NK-92 (cell line): ENCODE measurements around the gene OSBPL10.
"Not testable (repeated sequence)": the region's sequence is repeated elsewhere in the genome, so short reads cannot be mapped to it uniquely, and the experiment has no call there.

Experiments used
- DNase-seq: peaks from one replicate; lab custom pipeline; 2025; ENCODE audit not compliant: unreplicated experiment; lab: John Stamatoyannopoulos, UW

OSBPL10 gene

GRCh38 chr3:31783851-31784250 is 197.2 kb downstream of the OSBPL10 start:
- not testable (repeated sequence) for DNase-seq

DNA sequence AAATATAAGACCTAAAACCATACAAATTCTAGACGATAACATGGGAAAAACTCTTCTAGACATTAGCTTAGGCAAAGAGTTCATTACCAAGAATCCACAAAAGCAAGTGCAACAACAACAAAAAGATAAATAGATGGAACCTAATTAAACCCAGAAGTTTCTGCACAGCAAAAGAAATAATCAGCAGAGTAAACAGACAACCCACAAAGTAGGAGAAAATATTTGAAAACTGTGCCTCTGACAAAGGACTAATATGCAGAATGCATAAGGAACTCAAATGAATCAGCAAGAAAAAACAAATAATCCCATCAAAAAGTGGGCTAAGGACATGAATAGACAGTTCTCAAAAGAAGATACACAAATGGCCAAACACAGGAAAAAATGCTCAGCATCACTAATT is 198.8 kb downstream of the OSBPL10 start:
- not testable (repeated sequence) for DNase-seq

DNA sequence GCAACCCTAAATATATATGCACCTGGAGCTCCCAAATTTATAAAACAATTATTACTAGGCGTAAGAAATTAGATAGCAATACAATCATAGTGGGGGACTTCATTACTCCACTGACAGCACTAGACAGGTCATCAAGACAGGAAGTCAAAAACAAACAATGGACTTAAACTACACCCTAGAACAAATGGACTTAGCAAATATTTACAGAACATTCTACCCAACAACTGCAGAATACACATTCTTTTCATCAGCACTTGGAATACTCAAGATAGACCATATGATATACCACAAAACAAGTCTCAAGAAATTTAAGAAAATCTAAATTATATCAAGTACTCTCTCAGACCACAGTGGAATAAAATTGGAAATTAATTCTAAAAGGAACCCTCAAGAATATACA is 201.5 kb downstream of the OSBPL10 start:
- no peak for DNase-seq

DNA sequence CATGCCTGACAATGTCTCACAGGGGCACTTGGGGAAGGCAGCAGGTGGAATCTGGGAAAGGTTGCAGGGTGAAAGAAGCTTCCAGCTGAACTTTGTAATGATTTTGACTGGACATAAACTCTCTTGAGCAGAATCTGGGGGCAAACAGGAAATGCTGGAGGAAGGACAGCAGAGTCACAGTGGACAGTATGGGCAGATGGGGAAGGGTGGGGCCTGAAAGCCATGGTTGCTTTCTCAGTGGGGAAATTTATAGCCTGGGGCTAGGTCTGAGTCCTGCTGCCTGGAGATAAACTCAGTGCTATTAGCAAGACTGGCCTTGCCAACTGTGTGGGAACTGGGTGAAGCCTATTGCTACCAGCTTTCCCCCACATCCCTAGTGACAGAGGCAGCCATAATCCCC is 203.2 kb downstream of the OSBPL10 start:
- DNase-seq = no peak

- DNase-seq = no peak
Measured at GRCh38 chr3:31777092-31777491, 204.0 kb downstream of the OSBPL10 start.

GRCh38 chr3:31776016-31776415 is 205.0 kb downstream of the OSBPL10 start:
- no peak for DNase-seq

GRCh38 chr3:31775383-31775782 is 205.7 kb downstream of the OSBPL10 start:
- DNase-seq = no peak

GRCh38 chr3:31772758-31773473 is 208.1 kb downstream of the OSBPL10 start:
- DNase-seq = no peak

GRCh38 chr3:31772272-31772671 is 208.8 kb downstream of the OSBPL10 start:
- no peak for DNase-seq

GRCh38 chr3:31770822-31771326 is 210.2 kb downstream of the OSBPL10 start:
- DNase-seq = no peak

DNA sequence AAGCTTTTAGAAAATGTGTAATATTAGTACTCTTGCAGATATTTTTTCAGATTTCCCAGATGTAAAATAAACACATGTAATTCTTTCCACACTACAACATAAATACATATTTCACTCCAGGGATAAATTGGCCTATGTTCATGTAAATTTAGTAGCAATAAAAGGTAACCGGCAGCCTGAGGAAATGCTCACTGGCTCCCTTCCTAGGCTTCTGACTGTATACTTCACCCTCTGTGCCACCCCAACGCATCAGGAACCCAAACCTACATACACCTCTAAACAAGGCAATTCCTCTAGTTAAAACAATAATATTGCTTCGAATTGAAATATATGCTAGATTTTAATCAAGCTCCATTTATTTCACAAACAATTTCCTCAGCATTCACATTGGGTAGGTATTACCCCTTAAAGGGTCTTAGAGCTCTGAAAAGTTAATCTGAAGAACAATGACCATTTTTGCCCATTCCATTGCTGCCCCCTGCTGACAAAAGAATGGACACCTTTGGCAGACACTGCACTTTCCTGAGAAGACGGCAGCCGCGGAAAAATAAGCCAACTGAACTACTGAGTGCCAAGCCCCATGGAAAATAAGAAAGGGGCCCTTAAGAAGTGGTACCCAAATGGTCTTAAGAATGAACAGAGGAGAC is 212.5 kb downstream of the OSBPL10 start:
- DNase-seq = no peak

GRCh38 chr3:31767920-31768319 is 213.1 kb downstream of the OSBPL10 start:
- no peak for DNase-seq

DNA sequence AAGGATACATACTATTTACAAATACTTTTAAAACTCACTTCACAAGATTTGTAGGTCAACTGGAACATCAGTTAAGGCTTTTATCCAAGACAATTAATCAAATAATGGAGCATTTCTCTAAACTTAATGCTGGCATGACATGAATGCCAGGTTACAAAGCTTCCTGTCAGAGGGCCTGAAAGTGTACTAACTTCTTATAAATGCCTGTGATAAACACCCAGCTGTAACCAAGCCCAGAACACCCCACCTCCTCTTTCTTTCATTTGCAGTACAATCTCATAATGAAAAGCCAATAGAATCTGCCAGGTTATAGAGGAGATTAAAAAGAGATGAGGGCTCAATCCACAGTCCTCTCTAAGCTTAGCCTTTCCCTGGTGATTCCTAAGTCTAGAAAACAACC is 214.4 kb downstream of the OSBPL10 start:
- DNase-seq = no peak

- no peak for DNase-seq
Measured at GRCh38 chr3:31765871-31766270, 215.2 kb downstream of the OSBPL10 start.

DNA sequence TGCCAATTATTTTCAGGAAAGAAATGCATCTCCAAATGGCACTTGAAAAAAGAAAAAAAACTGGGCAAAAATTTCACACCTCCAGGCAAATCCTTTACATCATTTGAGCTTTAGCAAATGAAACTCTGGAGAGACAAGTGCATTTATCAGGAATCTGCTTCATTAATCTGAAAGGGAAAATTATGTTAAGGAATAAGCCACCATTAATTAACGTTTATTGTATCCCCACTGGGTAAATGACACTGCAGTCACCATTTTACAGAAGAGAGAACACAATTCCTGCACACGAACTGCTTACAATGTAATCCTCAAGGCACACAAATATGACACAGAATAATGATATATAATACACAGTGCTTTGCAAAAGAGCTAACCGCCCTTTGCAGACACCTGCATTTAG is 217.3 kb downstream of the OSBPL10 start:
- no peak for DNase-seq

GRCh38 chr3:31762888-31763351 is 218.1 kb downstream of the OSBPL10 start:
- DNase-seq = no peak

DNA sequence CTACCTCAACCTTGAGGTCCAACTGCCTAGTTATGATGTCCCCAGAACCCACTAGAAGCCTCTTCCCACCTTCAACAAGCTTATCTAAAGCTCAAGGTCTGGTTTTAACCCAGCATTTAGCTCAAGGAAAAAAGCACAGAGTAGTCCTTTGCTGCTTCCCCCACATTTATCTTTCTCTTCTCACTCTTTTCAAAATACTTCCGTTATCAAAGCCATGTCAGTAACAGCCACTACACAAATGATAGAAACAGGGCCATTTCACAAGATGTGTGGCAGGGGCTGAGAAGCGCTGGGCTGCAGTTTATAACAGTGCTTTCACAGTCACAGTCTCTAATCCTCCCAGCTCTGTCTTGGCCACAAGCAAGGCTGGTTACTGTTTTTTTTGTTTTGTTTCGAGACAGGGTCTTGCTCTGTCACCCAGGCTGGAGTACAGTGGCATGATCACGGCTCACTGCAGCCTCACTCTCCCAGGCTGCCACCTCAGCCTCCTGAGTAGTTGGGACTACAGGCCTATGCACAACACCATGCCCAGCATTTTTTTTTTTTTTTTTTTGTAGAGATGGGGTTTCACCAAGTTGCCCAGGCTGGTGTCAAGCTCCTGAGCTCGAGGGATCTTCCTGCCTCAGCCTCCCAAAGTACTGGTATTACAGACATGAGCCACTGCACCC is 218.8 kb downstream of the OSBPL10 start:
- no peak for DNase-seq

DNA sequence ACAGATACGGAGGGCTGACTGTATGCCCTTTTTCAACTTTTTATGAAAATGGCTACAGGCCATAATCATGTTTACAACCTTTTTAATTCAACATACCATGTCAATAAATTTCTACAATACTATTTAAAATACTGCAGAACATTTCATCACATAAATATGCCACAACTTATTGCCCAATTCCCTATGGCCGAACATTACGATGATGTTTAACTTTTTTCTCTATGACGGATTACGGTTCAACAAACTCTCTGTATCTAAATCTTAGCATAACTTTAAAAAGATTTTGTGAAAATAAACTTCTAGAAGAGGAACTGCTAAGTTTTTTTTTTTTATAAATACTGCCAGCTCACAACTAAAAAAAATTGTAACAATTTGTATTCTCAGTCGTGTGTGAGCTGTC is 220.4 kb downstream of the OSBPL10 start:
- no peak for DNase-seq

GRCh38 chr3:31758322-31758965 is 222.6 kb downstream of the OSBPL10 start:
- DNase-seq = no peak

DNA sequence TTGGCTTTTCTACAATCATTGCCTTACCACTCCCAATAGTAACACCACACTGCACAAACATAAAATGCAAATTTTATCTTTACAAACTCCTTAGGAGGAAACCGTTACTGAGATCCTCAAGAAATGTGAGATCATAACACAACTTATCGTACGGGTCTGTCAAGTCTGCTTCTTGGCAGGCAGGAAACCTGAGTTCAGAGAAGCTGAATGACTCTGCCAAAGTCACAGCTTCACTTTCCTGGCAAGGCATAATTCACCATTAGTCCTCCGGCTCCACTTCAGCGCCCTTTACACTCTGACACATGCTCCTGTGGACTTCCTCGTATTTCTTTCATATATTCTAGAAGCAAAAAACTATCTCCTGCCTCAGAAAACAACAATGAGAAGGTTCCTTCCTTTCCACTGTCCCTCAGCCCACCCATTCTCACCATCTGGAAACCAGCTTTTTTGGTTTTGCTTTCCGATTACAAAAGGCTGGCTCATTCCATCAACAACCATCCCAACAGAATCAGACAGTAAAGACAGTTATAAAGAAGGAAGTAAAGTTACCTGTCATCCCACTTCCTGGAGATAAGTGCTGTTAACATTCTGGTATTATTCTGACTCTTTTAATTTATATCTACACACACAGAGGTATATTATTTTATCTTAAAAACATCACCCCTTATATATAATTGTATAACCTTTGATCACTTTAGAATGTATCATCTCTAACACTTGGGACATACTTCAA is 225.0 kb downstream of the OSBPL10 start:
- DNase-seq = no peak
